GM12878 (cell line): Measurements from ENCODE around the gene NIPAL1. TPM values are rescaled to one million over a fixed set of nuclear protein-coding genes. Genes with fewer than 3 reads are reported as not detected.

ENCODE experiments used
- ATAC-seq: fragments of 200-7000 bp; cut with Tn5 transposase; 3 replicates; pipeline ENCODE4 v1.9.1; 2020; ENCODE audit warnings: mild to moderate bottlenecking, moderate library complexity
- BruUV-seq: library from RNA; stranded (reverse); fragments of 400-500 nt; replicated peaks from 2 replicates; lab custom pipeline; 2021; lab: Mats Ljungman, UMichigan
- CTCF ChIA-PET: fragments of 300-600 bp; sonication (Branson Sonifier 250); formaldehyde crosslinking; extraction: SDS; loops from one replicate; lab custom pipeline; 2021; ENCODE audit warnings: inconsistent platforms; lab: Yijun Ruan, JAX
- POLR2A ChIA-PET: fragments of 350-600 bp; formaldehyde crosslinking; extraction: SDS; loops from one replicate; lab custom pipeline; 2021; ENCODE audit warnings: inconsistent platforms; lab: Charles Lee
- RAD21 ChIA-PET: fragments of 300-600 bp; sonication (Branson Sonifier 250); formaldehyde crosslinking; loops from one replicate; lab custom pipeline; 2023; ENCODE audit warnings: antibody characterized with exemption; ENCODE audit not compliant: unreplicated experiment; lab: Charles Lee
- SMC1A ChIA-PET: fragments of 300-600 bp; sonication (Branson Sonifier 250); formaldehyde crosslinking; loops from one replicate; lab custom pipeline; 2023; ENCODE audit not compliant: unreplicated experiment, uncharacterized antibody; lab: Charles Lee
- DNase-seq: peaks from one replicate; pipeline ENCODE4 v3.0.0-alpha.2; 2011; ENCODE audit warnings: low read depth, low spot score
- FAIRE-seq: peaks from 3 replicates; lab custom pipeline; 2011; peaks lifted over from hg19 to GRCh38; lab: Jason Lieb, UNC
- H2AFZ ChIP-seq: 2 replicates; pipeline ENCODE4 v1.6.0; 2011; ENCODE audit warnings: low read depth, low read length, control low read depth; ENCODE audit not compliant: control insufficient read depth
- H3K27ac ChIP-seq: 2 replicates; pipeline ENCODE4 v1.5.1; 2011; ENCODE audit warnings: control low read depth; ENCODE audit not compliant: control insufficient read depth, insufficient read depth
- H3K27me3 ChIP-seq, 2 experiments: replicated peaks in 1 of 2; 2 replicates each; pipeline versions ENCODE4 v1.6.0 to v1.6.1; 2011; ENCODE audit warnings: low read length in 1 of 2; ENCODE audit not compliant: control insufficient read depth in 2 of 2, insufficient read depth in 2 of 2
- H3K36me3 ChIP-seq, 2 experiments: 2 replicates each; pipeline ENCODE4 v1.5.1; 2011; ENCODE audit warnings: low read length in 1 of 2; ENCODE audit not compliant: control insufficient read depth in 2 of 2, insufficient read depth in 2 of 2
- H3K4me1 ChIP-seq: 2 replicates; pipeline ENCODE4 v1.6.1; 2011; ENCODE audit warnings: mild to moderate bottlenecking, low read length, moderate library complexity, mixed read lengths; ENCODE audit not compliant: control insufficient read depth, insufficient read depth
- H3K4me2 ChIP-seq: 2 replicates; pipeline ENCODE4 v1.6.0; 2011; ENCODE audit warnings: control low read depth; ENCODE audit not compliant: control insufficient read depth, insufficient read depth
- H3K4me3 ChIP-seq: fragments of 200-600 bp; sonication (generic); 2 replicates; pipeline ENCODE4 v1.5.1; 2016
- H3K79me2 ChIP-seq: 2 replicates; pipeline ENCODE4 v1.6.0; 2011; ENCODE audit warnings: low read length; ENCODE audit not compliant: control insufficient read depth, insufficient read depth
- H3K9ac ChIP-seq: 2 replicates; pipeline ENCODE4 v1.8.0; 2011; ENCODE audit warnings: low read length, control low read depth, mixed read lengths; ENCODE audit not compliant: control insufficient read depth, insufficient read depth
- H3K9me3 ChIP-seq: replicated peaks from 3 replicates; pipeline ENCODE4 v1.5.1; 2011; ENCODE audit warnings: mild to moderate bottlenecking, low read length; ENCODE audit not compliant: control insufficient read depth, insufficient read depth
- H4K20me1 ChIP-seq: 2 replicates; pipeline ENCODE4 v1.6.0; 2011; ENCODE audit not compliant: control insufficient read depth, insufficient read depth
- CHD4 ChIP-seq: fragments of 200-600 bp; sonication (generic); IDR thresholded peaks from 2 replicates; pipeline ENCODE4 v1.6.1; 2016; ENCODE audit warnings: mild to moderate bottlenecking
- EP300 ChIP-seq, 2 experiments: fragments of 150-350 bp in 1 of 2; IDR thresholded peaks; 2 replicates each; pipeline ENCODE4 v1.6.1; 2011 to 2012; ENCODE audit warnings: low read depth in 2 of 2, low read length in 2 of 2, borderline replicate concordance in 1 of 2, improper control_type of control experiment in 1 of 2, inconsistent platforms in 1 of 2; ENCODE audit not compliant: control insufficient read depth in 1 of 2
- HDGF ChIP-seq: fragments of 450-650 bp; IDR thresholded peaks from 2 replicates; pipeline ENCODE4 v1.6.1; 2016; ENCODE audit warnings: antibody characterized with exemption
- POLR2AphosphoS2 ChIP-seq: IDR thresholded peaks from 2 replicates; pipeline ENCODE4 v1.6.1; 2011; ENCODE audit warnings: low read depth, mild to moderate bottlenecking, low read length, improper control_type of control experiment, moderate library complexity
- RCOR1 ChIP-seq: conservative IDR thresholded peaks from 2 replicates; pipeline ENCODE4 v1.6.1; 2012; ENCODE audit warnings: low read depth, low read length, improper control_type of control experiment
- SP1 ChIP-seq: IDR thresholded peaks from one replicate; pipeline ENCODE4 v1.6.1; 2011; ENCODE audit warnings: low read depth, low read length
- SREBF2 ChIP-seq: IDR thresholded peaks from 2 replicates; pipeline ENCODE4 v1.6.1; 2012; ENCODE audit warnings: mild to moderate bottlenecking, low read length
- TCF7 ChIP-seq: IDR thresholded peaks from 2 replicates; pipeline ENCODE4 v1.6.1; 2014; ENCODE audit warnings: antibody characterized with exemption, borderline replicate concordance
- WGBS: methylation state at CpG from one replicate; pipeline ENCODE4 v1.1.6; 2016; ENCODE audit warnings: low lambda C conversion rate; ENCODE audit not compliant: insufficient replicate concordance, insufficient coverage; ENCODE audit errors: missing lambda C conversion rate; 5-methylcytosine and 5-hydroxymethylcytosine counted together
- in situ Hi-C: fragments of 300-500 bp; cut with MboI; formaldehyde crosslinking; loops from 9 replicates; pipeline ENCODE4 v1.14.3; 2018; ENCODE audit warnings: mixed read lengths
- intact Hi-C: fragments of 100-400 bp; cut with micrococcal nuclease; formaldehyde crosslinking; loops from one replicate; pipeline ENCODE4 v1.14.2; 2022; ENCODE audit not compliant: unreplicated experiment
- polyA plus RNA-seq, 11 experiments: library from polyadenylated mRNA; depleted of rRNA in 4 of 11; unstranded in 6 of 11; stranded (reverse) in 5 of 11; fragments of >200 nt; fragmentation: Nextera tagmentation in 4 of 11; fragmentation: Illumina TruSeq in 1 of 11; extraction: Ambion mirVana in 4 of 11; extraction: Trizol in 1 of 11; gene quantifications; 1 replicate in 1 of 11; 2 replicates in 10 of 11; pipeline versions ENCODE4 v1.2.1 to v1.2.3, GENCODE V29; 2011 to 2016; ENCODE audit warnings: inconsistent platforms in 2 of 11, missing spikeins in 2 of 11, low read depth in 1 of 11
- total RNA-seq, 4 experiments: library from RNA; depleted of rRNA in 3 of 4; stranded (reverse); fragments of >200 nt in 3 of 4; fragmentation: Illumina TruSeq in 1 of 4; extraction: Trizol in 1 of 4; gene quantifications; 2 replicates each; pipeline versions ENCODE4 v1.2.1 to v1.2.3, GENCODE V29; 2013 to 2021
- TF ChIP-seq, protein P1 (sequence below): IDR thresholded peaks from 2 replicates; pipeline ENCODE4 v1.6.1; 2012; ENCODE audit warnings: improper control_type of control experiment, low read depth, low read length; ENCODE audit not compliant: insufficient replicate concordance

The NIPAL1 gene
- total and polyA plus RNA-seq, 10 of the 15 experiments (the other 5 are each of a cell fraction or from before 2014, with no cell fraction given) = 0.46 to 9.7 (median 5.9) TPM

DNA sequence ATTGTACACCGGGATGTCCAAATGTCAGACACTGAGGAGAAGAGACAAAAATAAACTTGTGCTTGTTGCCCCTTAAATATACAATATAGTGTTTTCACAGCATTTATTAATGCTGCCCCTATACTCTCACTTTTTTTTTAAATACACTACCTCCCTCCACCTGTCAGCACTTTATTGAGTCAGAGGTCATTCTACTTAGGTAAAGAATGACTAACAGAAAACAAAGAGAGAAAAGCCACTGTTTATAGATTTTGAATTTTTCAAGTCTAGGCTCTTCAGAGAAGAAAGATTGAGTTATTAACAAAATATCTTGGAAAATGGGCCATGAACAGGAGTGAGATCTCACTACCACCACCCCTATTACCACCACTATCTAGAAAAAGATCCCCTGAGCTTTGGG, 58.1 kb downstream of the NIPAL1 start:
- Histone ChIP-seq H3K36me3 (no peaks in the 10 kb centered on the region), H3K4me2 (no peak overlapping the region), H3K9me3 (no peaks in the 10 kb centered on the region), H4K20me1 (no peaks in the 10 kb centered on the region), H3K27me3 (no peaks in the 10 kb centered on the region), H3K79me2 (no peaks in the 10 kb centered on the region), H3K4me3 (no peak overlapping the region)
- FAIRE-seq (no peak), ATAC-seq (no peak)
- BruUV-seq = no TSS peak
- TF ChIP-seq, protein P1, sequence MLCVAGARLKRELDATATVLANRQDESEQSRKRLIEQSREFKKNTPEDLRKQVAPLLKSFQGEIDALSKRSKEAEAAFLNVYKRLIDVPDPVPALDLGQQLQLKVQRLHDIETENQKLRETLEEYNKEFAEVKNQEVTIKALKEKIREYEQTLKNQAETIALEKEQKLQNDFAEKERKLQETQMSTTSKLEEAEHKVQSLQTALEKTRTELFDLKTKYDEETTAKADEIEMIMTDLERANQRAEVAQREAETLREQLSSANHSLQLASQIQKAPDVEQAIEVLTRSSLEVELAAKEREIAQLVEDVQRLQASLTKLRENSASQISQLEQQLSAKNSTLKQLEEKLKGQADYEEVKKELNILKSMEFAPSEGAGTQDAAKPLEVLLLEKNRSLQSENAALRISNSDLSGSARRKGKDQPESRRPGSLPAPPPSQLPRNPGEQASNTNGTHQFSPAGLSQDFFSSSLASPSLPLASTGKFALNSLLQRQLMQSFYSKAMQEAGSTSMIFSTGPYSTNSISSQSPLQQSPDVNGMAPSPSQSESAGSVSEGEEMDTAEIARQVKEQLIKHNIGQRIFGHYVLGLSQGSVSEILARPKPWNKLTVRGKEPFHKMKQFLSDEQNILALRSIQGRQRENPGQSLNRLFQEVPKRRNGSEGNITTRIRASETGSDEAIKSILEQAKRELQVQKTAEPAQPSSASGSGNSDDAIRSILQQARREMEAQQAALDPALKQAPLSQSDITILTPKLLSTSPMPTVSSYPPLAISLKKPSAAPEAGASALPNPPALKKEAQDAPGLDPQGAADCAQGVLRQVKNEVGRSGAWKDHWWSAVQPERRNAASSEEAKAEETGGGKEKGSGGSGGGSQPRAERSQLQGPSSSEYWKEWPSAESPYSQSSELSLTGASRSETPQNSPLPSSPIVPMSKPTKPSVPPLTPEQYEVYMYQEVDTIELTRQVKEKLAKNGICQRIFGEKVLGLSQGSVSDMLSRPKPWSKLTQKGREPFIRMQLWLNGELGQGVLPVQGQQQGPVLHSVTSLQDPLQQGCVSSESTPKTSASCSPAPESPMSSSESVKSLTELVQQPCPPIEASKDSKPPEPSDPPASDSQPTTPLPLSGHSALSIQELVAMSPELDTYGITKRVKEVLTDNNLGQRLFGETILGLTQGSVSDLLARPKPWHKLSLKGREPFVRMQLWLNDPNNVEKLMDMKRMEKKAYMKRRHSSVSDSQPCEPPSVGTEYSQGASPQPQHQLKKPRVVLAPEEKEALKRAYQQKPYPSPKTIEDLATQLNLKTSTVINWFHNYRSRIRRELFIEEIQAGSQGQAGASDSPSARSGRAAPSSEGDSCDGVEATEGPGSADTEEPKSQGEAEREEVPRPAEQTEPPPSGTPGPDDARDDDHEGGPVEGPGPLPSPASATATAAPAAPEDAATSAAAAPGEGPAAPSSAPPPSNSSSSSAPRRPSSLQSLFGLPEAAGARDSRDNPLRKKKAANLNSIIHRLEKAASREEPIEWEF = no peak
- TF ChIP-seq CHD4 (no peak), TCF7 (no peak), HDGF (no peak), POLR2AphosphoS2 (no peak), EP300 (IDR thresholded peaks at IDR 0.05; ENCODE audit: borderline replicate concordance in 1 of 2, control insufficient read depth in 1 of 2, low read depth in 2 of 2, low read length in 2 of 2) (no peak), RCOR1 (no peak), SP1 (no peak), SREBF2 (no peak)
- TF ChIP-seq, all 136 proteins: peak for 0
- 85% methylated on average over 1 of the region's 1 CpG for WGBS
- intact Hi-C loops (no loop called here), in situ Hi-C loops (no loop called here)
- ChIA-PET SMC1A (no interaction called here), POLR2A (no interaction called here), RAD21 (no interaction called here), CTCF (interaction anchor here (0.6 kb wide), 1 partner anchor 14 kb away, joined by 3 read pairs; no protein-coding TSS in a partner anchor)
- no peak overlapping the region for H3K27ac ChIP-seq
- no peaks in the 10 kb centered on the region for H3K4me1 ChIP-seq
- H2AFZ ChIP-seq = no peak overlapping the region
- DNase-seq = no peak
- H3K9ac ChIP-seq = no peak overlapping the region
